ENCODE measurements around the gene SLMAP. TPM values are rescaled to one million over a fixed set of nuclear protein-coding genes. Genes with fewer than 3 reads are reported as not detected.
A peak's percentile ranks its signal among the peaks of the same experiment; 100 is the strongest.

The SLMAP gene
- total and polyA plus RNA-seq, 7 donors = 31.2 to 180 (median 106) TPM

GRCh38 chr3:57768595-57768994, 12.5 kb downstream of the SLMAP start:
- H3K9me3 ChIP-seq = no peaks in the 10 kb centered on the region
- H3K36me3 ChIP-seq (ENCODE audit: insufficient read depth in 1 of 2, low read depth in 1 of 2) = no peaks in the 10 kb centered on the region
- no peak overlapping the region for H3K27ac ChIP-seq
- ATAC-seq (no peak), DNase-seq (no peak)
- intact Hi-C loops (cut with DNase I) = loop anchor here in 1 of 2 donors (5.0 kb wide), 1 partner anchor 34 kb away; no protein-coding TSS in a partner anchor
- WGBS, 3 donors = 97 to 100% (median 98%) methylated on average over 3 of the region's 3 CpGs
- H3K4me1 ChIP-seq = peaks cover 34% of the 10 kb centered on the region
- no peak for TF ChIP-seq CTCF (IDR thresholded peaks at IDR 0.05)
- H3K27me3 ChIP-seq (ENCODE audit: insufficient read depth in 3 of 3, low read length in 2 of 3) = no peaks in the 10 kb centered on the region
- no peak overlapping the region for H3K4me3 ChIP-seq

- no peak overlapping the region for H3K27ac ChIP-seq
- H3K4me1 ChIP-seq = peaks cover 29% of the 10 kb centered on the region
- intact Hi-C loops (cut with DNase I) = no loop called here
- H3K27me3 ChIP-seq (ENCODE audit: insufficient read depth in 3 of 3, low read length in 2 of 3) = no peaks in the 10 kb centered on the region
- 42 to 57% (median 51%) methylated on average over 4 of the region's 4 CpGs for WGBS, 3 donors
- H3K36me3 ChIP-seq (ENCODE audit: insufficient read depth in 1 of 2, low read depth in 1 of 2) = no peaks in the 10 kb centered on the region
- H3K4me3 ChIP-seq = no peak overlapping the region
- ATAC-seq (peak in 1 of 4 donors; percentile 48), DNase-seq (no peak)
- TF ChIP-seq CTCF (IDR thresholded peaks at IDR 0.05) = no peak
- H3K9me3 ChIP-seq = no peaks in the 10 kb centered on the region
Observed at GRCh38 chr3:57770009-57770827, 14.1 kb downstream of the SLMAP start.

GRCh38 chr3:57772251-57772650, 16.1 kb downstream of the SLMAP start:
- H3K27ac ChIP-seq = no peak overlapping the region
- H3K4me1 ChIP-seq = peaks cover 27% of the 10 kb centered on the region
- no peaks in the 10 kb centered on the region for H3K27me3 ChIP-seq (ENCODE audit: insufficient read depth in 3 of 3, low read length in 2 of 3)
- no peak overlapping the region for H3K4me3 ChIP-seq
- intact Hi-C loops (cut with DNase I) = no loop called here
- ATAC-seq = no peak
- 64 to 89% (median 79%) methylated on average over 4 of the region's 4 CpGs for WGBS, 3 donors
- no peak for DNase-seq
- no peaks in the 10 kb centered on the region for H3K36me3 ChIP-seq (ENCODE audit: insufficient read depth in 1 of 2, low read depth in 1 of 2)
- H3K9me3 ChIP-seq = no peaks in the 10 kb centered on the region
- TF ChIP-seq CTCF (IDR thresholded peaks at IDR 0.05) = no peak

GRCh38 chr3:57777774-57778173, 21.7 kb downstream of the SLMAP start:
- no peaks in the 10 kb centered on the region for H3K9me3 ChIP-seq
- WGBS, 3 donors = 41 to 49% (median 46%) methylated on average over 3 of the region's 3 CpGs
- H3K27ac ChIP-seq = no peak overlapping the region
- no peaks in the 10 kb centered on the region for H3K36me3 ChIP-seq (ENCODE audit: insufficient read depth in 1 of 2, low read depth in 1 of 2)
- no peak for DNase-seq
- no peak overlapping the region for H3K4me3 ChIP-seq
- ATAC-seq = no peak
- no peak for TF ChIP-seq CTCF (IDR thresholded peaks at IDR 0.05)
- intact Hi-C loops (cut with DNase I) = no loop called here
- H3K4me1 ChIP-seq = peaks cover 30% of the 10 kb centered on the region
- H3K27me3 ChIP-seq (ENCODE audit: insufficient read depth in 3 of 3, low read length in 2 of 3) = no peaks in the 10 kb centered on the region

Measured in psoas muscle (tissue), 8 donors.